ENCODE measurements around the gene SLC35G2. TPM values are rescaled to one million over a fixed set of nuclear protein-coding genes. Genes with fewer than 3 reads are reported as not detected.

Gene SLC35G2
- total and polyA plus RNA-seq, 2 donors: 8.4 to 10.1 TPM

DNA sequence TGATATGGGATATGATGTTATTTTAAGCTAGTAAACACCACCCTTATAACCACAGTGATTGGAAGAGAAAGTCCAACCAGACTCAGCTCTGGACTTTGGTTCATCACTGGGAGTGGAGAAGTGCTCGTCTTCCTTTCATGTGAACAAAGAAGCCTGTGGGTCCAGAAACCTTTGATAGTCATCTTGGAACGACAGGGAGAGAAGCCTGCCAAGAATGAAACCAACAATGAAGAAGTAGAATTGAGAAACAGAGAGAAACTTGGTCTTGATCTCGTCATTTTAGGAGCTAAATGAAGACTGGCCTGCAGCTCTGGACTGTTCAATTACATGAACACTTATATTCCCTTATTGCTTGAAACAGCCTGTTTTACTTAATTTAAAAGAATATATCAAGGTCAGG lies 13.1 kb upstream of the SLC35G2 start:
- DNase-seq (ENCODE audit: extremely low spot score): no peak
- Histone ChIP-seq H3K27ac (ENCODE audit: low read depth) (no peak overlapping the region), H3K36me3 (ENCODE audit: insufficient read depth) (no peaks in the 10 kb centered on the region), H3K4me1 (ENCODE audit: insufficient read depth) (no peaks in the 10 kb centered on the region), H3K4me3 (ENCODE audit: low read depth, low read length) (no peak overlapping the region)
- 75% methylated on average over 3 of the region's 3 CpGs for WGBS

DNA sequence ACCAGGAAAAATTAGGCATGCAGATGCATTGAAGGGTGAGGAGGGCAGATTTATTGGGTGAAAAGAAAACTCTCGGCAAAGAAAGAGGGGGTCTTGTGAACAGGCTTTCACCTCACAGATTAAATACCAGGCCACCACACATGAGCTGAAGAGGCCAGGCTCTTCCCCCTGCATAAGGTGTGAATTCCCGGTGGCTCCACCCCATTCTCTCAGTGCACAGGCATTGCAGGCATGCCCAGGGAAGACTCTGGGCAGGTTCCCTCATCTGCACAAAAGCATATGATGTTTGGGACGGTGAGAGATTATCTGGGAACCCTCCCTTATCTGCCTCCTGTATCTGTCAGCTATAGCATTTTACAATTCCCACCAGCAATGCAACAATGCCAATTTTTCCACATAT lies 7.2 kb upstream of the SLC35G2 start:
- no peaks in the 10 kb centered on the region for H3K4me1 ChIP-seq (ENCODE audit: insufficient read depth)
- no peaks in the 10 kb centered on the region for H3K36me3 ChIP-seq (ENCODE audit: insufficient read depth)
- no peak for DNase-seq (ENCODE audit: extremely low spot score)
- no peak overlapping the region for H3K4me3 ChIP-seq (ENCODE audit: low read depth, low read length)
- H3K27ac ChIP-seq (ENCODE audit: low read depth): no peak overlapping the region
- WGBS: 87% methylated on average over 3 of the region's 3 CpGs

DNA sequence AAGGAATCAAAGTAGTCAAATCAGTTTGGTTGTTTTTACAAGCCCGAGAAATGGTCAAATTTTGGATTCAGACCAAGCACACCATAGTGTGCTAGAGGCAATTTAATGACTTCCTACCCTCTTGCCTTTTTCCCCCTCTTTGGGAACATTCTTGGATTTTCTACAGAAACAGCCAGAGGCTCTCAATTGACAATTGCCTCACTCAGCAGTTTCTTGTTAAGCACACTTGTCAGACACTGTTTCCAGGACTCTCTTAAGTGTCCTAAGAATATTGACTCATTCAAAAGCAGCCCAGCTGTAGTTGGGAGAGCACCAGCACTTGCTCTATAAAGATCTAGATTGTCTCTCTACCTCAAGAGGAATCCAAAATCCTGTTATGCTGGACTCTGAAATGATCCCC lies 1.5 kb upstream of the SLC35G2 start:
- Histone ChIP-seq H3K4me1 (ENCODE audit: insufficient read depth) (no peaks in the 10 kb centered on the region), H3K27ac (ENCODE audit: low read depth) (no peak overlapping the region), H3K4me3 (ENCODE audit: low read depth, low read length) (no peak overlapping the region), H3K36me3 (ENCODE audit: insufficient read depth) (no peaks in the 10 kb centered on the region)
- WGBS: 50% methylated on average over 1 of the region's 1 CpG
- DNase-seq (ENCODE audit: extremely low spot score): no peak

DNA sequence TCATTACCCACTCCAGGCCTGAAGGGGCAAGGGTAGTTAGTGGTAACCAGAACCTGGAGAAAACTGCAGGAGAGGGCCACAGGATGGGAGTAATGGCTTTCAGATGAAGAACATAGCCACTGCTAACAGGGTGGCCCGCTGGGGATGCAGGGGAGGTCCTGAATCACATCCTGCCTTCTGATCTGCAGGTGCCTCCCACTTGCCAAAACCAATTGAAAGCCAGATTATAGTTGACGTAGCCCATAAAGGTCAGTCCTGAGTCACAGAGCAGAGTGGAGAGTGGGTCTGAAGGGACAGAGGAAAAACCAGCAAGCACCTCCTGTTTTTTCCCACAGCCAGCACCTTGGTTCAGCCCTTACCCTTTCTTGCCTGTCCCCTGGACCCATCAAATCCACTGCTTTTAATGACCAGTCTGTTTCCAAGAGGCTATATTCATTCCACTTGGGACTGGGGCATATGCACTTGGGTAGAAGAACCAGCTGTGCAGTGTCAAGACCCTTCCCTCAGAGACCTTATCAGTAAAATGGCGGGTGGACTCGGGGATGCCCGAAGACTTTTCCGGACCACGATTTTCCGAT lies 646 bp upstream of the SLC35G2 start:
- no peak for DNase-seq (ENCODE audit: extremely low spot score)
- no peaks in the 10 kb centered on the region for H3K36me3 ChIP-seq (ENCODE audit: insufficient read depth)
- WGBS: 17% methylated on average over 8 of the region's 8 CpGs
- H3K27ac ChIP-seq (ENCODE audit: low read depth): no peak overlapping the region
- H3K4me3 ChIP-seq (ENCODE audit: low read depth, low read length): peak overlapping the region; percentile 64
- no peaks in the 10 kb centered on the region for H3K4me1 ChIP-seq (ENCODE audit: insufficient read depth)

DNA sequence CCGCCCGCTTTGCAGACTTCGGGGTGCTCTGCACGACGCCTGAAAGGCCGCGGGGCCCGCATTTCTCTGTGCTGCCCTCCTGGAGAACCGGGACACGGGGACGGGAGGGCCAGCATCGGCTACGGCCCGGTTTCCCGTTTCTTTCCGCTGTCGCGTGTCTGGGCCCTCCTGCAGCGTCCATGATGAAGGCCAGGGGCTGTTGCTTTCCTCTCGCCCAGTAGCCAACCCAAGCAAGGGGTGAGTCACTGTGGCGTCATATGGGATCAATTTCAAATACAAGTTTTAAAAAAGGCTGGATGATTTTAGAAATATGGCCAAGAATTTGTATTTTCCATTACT lies 435 bp downstream of the SLC35G2 start:
- WGBS: under 1% methylated on average over 21 of the region's 21 CpGs
- DNase-seq (ENCODE audit: extremely low spot score): no peak
- Histone ChIP-seq H3K4me1 (ENCODE audit: insufficient read depth) (no peaks in the 10 kb centered on the region), H3K36me3 (ENCODE audit: insufficient read depth) (no peaks in the 10 kb centered on the region), H3K27ac (ENCODE audit: low read depth) (no peak overlapping the region), H3K4me3 (ENCODE audit: low read depth, low read length) (peak overlapping the region; percentile 64)

DNA sequence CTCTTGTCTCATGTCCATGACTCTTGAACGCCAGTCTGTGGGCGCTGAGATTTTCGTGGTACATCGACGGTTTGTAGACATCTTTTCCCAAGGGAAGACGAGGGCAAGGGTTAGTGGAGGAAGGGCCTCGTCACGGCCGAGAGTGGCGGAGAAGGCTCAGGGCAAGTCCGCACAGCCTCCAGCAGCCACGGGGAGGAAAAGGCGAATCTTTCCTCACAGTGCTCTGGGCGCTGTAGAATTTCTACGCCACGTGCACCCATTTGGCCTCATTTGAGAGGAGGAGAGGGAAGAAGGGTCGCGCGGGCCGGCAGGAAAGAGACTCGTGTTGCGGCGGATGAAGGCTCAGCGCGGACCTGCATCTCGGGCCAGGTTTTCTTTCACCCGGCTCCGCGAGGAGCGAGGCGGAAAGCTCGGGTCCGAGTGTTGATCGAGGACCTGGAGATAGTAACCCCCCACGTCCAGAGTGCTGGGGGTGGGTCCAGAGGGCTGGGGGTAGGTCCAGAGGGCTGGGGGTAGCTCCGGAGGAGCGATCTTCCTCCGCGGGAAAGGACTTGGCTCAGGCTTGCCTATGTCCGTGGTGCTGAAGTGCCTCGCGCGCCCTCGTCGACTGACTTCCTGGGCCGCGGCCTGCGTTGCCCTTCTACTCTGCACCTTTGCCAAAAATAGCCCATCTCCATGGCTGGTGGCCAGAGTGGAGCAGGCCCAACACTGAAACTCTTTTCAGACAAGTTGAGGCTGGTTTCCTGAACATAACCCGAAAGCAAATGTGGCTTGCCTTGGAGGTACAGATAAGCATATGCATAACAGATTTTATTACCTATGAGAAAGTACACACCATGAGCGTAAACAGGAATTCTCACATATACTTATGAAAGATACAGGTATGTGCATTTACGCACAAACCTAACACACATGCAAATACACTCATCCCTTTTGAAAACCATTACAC lies 1.1 kb downstream of the SLC35G2 start:
- Histone ChIP-seq H3K4me1 (ENCODE audit: insufficient read depth) (no peaks in the 10 kb centered on the region), H3K4me3 (ENCODE audit: low read depth, low read length) (peak overlapping the region; percentile 64), H3K27ac (ENCODE audit: low read depth) (no peak overlapping the region), H3K36me3 (ENCODE audit: insufficient read depth) (no peaks in the 10 kb centered on the region)
- no peak for DNase-seq (ENCODE audit: extremely low spot score)
- WGBS: 6% methylated on average over 51 of the region's 51 CpGs

DNA sequence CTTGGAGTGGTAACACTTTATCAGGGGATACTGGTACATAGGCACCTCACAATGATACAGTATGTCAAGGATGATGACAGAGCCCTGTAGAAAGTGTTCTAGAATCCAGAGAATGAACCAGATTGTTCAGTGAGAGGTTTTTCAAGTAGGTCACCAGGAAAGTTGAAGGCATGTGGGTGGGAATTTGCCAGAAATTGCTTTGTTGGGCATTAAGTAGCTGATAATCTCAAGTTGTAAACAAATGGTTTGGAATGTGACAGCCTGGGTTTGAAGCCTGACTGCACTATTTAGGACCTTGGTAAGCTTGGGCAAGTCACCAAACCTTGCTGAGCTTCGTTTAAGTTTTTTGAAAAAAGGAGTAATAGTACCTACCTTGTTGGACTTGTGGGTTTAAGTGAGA lies 12.5 kb downstream of the SLC35G2 start:
- Histone ChIP-seq H3K36me3 (ENCODE audit: insufficient read depth) (no peaks in the 10 kb centered on the region), H3K4me1 (ENCODE audit: insufficient read depth) (no peaks in the 10 kb centered on the region), H3K27ac (ENCODE audit: low read depth) (no peak overlapping the region), H3K4me3 (ENCODE audit: low read depth, low read length) (no peak overlapping the region)
- no peak for DNase-seq (ENCODE audit: extremely low spot score)
- 58% methylated on average over 1 of the region's 1 CpG for WGBS

DNA sequence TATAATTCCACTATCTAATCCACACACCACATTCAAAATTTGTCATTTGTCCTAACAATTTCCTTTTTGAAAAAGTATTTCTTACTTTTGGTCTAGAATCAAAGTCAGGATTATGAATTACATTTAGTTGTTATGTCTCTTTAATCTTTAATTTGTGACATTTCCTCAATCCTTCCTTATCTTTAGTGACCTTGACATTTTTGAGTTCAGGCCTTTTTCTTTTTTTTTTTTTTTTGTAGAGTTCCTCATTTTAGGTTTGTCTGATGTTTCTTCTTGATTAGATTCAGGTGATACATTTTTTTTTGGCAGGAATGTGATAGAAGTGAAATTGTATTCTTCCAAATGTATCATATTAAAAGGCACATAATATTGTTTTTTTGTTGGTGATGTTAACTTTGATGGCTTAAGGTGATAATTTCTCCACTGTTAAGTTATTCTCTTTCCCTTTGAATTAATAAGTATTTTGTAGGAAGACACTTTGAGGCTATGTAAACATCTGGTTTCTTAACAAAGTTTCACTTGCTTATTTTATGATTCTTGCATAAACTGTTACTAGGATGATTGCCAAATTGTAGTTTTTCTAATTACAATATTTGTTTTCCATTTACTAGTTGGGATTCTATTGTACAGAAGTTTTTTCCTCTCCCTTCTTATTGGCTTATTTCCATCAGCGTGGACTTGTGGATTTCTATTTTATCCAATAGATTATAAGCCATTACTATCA lies 16.3 kb downstream of the SLC35G2 start:
- Histone ChIP-seq H3K27ac (ENCODE audit: low read depth) (no peak overlapping the region), H3K4me1 (ENCODE audit: insufficient read depth) (no peaks in the 10 kb centered on the region), H3K36me3 (ENCODE audit: insufficient read depth) (no peaks in the 10 kb centered on the region), H3K4me3 (ENCODE audit: low read depth, low read length) (no peak overlapping the region)
- WGBS: 75% methylated on average over 1 of the region's 1 CpG
- no peak for DNase-seq (ENCODE audit: extremely low spot score)

DNA sequence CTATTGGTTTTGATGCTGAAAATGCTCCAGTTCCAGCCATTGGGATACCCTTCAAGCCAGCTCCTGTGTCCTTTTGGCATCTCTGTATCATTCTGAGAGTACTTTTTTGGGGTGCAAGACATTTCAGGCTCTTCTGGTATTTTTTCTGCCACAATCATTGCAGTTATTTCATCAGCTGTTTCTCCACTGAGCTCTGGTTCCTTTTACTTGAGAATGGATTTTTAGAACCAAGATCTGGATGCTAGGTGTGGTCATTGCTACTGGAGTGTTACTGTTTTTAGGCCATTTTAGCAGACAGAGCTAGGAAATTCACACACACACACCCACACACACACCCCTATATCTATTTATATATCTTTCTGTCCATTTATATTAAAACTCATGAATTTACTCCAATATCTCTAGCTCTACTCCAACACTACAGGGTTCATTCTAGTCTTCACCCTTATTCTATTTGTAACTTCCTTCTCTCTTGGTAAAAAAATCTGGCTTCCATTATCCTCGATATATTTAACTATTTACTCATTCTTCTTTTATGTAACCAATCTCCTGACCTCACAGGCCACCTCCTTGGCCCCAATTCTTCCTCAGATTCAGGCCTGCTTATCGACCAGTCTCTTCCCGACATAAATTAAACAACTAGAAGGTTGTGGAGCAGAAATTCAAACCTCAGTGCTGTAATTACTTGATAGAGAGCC lies 17.0 kb downstream of the SLC35G2 start:
- 22% methylated on average over 3 of the region's 3 CpGs for WGBS
- no peak overlapping the region for H3K4me3 ChIP-seq (ENCODE audit: low read depth, low read length)
- H3K4me1 ChIP-seq (ENCODE audit: insufficient read depth): no peaks in the 10 kb centered on the region
- no peaks in the 10 kb centered on the region for H3K36me3 ChIP-seq (ENCODE audit: insufficient read depth)
- DNase-seq (ENCODE audit: extremely low spot score): no peak
- no peak overlapping the region for H3K27ac ChIP-seq (ENCODE audit: low read depth)

DNA sequence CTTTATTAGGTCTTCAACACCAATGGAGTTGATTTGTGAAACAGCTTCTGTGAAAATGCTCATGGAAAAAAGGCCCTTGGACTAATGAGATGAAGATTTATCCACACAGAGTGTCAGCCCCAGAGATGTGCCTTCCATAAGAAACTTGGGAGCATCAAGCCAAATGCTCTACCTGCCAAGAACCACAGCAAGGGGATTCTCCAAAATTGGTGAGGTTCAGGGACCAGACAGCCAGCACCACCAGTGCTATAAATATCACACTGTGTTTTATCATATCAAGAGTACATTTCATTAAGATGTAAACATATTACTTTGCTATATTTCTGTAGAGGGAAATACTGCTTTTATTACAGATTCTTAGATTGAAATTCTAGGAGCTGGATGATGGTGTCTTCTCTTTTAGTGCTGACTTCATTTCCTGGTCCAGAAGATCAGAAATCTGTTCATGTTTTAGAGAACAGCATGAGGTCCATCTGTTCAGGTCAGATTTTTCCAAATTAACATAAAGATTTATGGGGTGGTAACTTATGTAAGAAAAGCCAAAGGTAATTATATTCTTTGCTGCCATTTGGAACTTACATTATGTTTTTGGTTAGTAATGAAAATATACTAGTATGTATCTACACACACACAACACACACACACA lies 17.7 kb downstream of the SLC35G2 start:
- no peak for DNase-seq (ENCODE audit: extremely low spot score)
- Histone ChIP-seq H3K27ac (ENCODE audit: low read depth) (no peak overlapping the region), H3K4me1 (ENCODE audit: insufficient read depth) (no peaks in the 10 kb centered on the region), H3K36me3 (ENCODE audit: insufficient read depth) (no peaks in the 10 kb centered on the region), H3K4me3 (ENCODE audit: low read depth, low read length) (no peak overlapping the region)

DNA sequence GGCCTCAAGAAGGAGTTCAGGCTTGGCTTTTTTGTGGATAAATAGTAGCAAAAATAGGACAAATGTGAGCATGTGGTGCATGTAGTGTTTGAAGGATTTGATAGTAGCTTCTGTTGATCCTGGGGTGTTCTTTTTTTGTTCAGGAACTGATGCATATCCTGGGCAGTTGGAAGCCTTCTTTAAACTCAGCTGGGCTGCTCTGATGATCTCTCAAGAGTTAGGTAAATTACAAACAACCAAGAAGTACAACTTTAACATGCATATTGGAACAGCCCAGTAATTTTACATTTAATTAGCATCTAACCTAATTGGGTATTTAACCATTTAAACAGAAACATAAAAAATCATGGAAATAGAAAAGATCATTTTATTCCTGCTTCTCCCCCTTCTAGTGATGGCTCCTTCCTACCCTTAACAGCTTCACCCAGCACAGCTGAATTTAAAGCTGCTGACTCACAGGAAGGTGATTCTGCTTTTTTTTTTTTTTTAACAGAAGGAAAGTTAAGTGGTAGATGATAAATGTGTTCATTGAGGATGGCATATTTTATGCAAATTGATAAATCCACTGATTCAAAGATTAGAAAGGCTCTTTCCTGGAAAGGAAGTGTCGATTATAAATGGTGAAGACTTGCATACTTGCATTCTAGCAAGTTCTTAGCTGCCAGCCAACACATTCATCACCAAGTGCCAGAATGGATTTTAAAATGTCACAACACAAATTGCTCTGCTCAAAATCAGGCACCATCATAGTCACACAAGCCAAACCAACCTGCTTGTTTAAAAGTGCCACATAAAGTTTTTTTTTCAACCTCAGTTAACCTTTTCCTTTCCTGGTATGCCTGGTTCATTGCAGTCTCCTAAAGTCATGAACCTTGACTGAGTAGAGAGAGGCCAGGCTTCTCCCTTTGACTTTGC lies 20.0 kb downstream of the SLC35G2 start:
- Histone ChIP-seq H3K4me3 (ENCODE audit: low read depth, low read length) (no peak overlapping the region), H3K4me1 (ENCODE audit: insufficient read depth) (no peaks in the 10 kb centered on the region), H3K27ac (ENCODE audit: low read depth) (no peak overlapping the region), H3K36me3 (ENCODE audit: insufficient read depth) (no peaks in the 10 kb centered on the region)
- WGBS: 28% methylated on average over 1 of the region's 1 CpG
- no peak for DNase-seq (ENCODE audit: extremely low spot score)

DNA sequence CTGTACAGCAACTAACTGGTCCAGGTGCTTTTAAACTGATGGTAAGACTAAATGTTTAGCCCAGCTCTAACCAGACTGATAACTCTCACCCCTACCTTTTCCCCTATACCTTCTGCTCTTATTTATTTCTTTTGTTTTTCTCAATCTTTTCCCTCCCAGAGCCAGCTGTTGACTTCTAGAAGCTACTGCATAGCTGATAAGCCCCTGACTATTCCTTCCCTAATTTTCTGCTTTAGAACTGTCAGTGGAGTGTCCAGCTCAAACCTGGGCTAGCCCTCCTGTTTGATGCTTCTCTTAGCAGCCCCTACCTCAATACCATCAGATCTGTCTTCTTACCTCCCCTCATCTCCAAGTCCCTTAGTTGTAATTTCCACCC lies 20.6 kb downstream of the SLC35G2 start:
- H3K4me1 ChIP-seq (ENCODE audit: insufficient read depth): no peaks in the 10 kb centered on the region
- H3K27ac ChIP-seq (ENCODE audit: low read depth): no peak overlapping the region
- no peaks in the 10 kb centered on the region for H3K36me3 ChIP-seq (ENCODE audit: insufficient read depth)
- no peak overlapping the region for H3K4me3 ChIP-seq (ENCODE audit: low read depth, low read length)
- DNase-seq (ENCODE audit: extremely low spot score): no peak
